GM19397 (cell line): ENCODE measurements around the gene GBP1.
"Not testable (repeated sequence)": the region's sequence is repeated elsewhere in the genome, so short reads cannot be mapped to it uniquely, and the experiment has no call there.

Experiments
- ATAC-seq: cut with Tn5 transposase; IDR thresholded peaks from one replicate; pipeline ENCODE4 v1.9.1; 2021; ENCODE audit warnings: mild to moderate bottlenecking, moderate library complexity; ENCODE audit not compliant: unreplicated experiment

GBP1 gene, protein sequence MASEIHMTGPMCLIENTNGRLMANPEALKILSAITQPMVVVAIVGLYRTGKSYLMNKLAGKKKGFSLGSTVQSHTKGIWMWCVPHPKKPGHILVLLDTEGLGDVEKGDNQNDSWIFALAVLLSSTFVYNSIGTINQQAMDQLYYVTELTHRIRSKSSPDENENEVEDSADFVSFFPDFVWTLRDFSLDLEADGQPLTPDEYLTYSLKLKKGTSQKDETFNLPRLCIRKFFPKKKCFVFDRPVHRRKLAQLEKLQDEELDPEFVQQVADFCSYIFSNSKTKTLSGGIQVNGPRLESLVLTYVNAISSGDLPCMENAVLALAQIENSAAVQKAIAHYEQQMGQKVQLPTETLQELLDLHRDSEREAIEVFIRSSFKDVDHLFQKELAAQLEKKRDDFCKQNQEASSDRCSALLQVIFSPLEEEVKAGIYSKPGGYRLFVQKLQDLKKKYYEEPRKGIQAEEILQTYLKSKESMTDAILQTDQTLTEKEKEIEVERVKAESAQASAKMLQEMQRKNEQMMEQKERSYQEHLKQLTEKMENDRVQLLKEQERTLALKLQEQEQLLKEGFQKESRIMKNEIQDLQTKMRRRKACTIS

DNA sequence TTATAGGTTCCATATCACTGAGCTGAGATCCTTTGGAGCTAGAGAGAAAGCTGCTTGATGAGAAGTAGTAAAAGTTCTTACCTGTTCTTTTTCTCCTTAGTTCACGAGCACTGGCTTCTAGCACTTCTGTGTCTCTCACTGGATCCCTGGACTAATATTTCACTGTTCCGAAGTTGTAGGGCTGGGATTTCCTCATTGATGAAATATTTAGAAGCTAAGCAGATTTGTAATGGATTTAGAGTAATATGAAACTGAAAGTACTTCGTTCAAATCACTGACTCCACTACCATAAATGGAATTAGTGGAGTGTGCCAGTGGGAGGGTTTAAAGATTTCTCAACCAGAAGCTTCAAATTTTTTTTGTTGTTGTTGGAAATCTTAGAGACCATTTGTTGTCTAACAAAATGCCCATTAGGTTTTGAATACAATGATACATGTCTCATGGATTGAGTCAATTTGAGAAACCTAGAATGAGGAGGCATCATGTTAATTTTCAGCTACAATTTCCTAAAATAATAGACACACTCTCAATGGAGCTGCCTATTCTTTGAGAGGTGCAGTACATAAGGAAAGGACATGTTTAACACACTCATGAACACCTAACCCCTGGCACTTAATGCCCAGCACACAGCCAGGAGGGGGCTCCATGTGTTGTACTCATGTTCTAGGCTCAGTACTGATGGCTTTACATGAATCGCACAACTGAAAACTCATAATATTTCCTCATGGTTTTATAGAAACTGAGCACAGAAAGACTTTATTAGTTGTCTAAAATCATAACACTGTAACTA lies at the start of gene GBP1:
TSS of gene GBP1 (minus strand) at position 130 of the 790 bp plus-strand sequence. CDS start 1,974 bp downstream, outside the sequence.
- peak; percentile 60 for ATAC-seq

DNA sequence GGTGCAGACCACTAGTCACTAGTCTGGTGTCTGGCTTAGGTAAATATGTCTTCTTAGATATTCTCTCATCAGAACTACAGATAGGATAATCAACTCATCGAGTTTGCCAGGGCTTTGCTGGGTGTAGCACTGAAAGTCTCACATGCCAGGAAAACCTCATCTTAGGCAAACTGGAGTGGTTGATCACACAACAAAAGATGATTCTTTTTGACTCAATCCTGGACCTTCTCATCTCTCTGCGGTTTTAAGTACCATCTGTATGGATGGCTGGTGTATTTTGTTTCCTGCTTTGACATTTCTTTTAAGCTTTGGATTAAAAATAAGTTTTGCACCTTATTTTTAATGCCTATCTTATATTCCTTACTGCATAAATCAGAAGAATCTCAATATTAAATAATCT lies 49.7 kb upstream of the GBP1 start:
- ATAC-seq: no peak

DNA sequence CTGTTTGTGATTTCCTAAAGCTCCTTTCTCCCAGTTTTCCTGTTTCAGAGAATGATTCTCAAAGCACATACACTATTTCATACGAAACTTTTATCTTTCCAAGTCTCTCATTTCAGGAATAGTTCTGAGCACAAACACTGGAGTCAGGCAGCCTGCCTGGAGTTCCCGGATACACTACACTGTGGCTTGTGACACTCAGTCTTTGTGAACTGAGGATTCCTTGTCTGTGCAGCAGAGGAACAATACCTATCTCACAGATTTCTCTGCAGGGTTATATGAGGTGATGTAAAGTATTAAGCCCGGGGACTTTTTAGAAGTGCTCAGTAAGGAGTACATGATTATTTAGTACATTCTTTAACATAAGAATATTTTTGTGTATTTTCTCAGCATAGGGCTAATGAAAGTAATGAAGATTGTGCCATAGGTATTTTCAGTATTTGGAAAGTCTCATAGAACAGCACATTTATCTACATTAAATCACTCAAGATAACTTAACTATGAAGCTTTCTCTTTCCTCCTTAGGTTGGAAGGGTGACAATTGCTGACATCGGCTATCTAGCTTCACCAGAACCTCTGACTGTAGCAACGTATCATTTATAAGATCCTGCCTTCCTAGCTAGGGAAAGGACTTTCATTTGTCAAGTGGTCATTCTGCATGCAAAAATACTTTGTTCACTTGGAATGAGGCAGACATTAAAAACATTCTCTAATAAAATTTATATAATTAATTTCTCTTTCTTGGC lies 48.0 kb upstream of the GBP1 start:
- ATAC-seq: no peak

DNA sequence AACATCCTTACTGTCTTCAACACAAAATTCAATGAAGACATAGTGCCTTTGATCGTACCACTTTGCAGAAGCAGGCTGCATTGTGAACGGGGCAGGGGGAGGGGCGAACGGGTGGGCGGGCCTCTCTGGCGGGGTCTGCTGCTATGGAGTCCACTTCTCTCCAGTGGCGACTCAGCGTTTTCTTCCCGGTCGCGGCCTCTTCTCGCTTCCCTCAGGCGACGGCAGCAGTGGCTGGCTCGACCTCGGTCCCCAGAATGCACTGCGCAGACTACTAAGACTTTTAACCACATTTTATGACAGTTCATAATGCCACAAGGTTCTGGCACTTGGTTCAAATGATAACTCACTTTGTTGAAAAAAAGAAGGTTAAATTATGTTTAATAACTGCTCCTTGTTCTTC lies 39.7 kb upstream of the GBP1 start:
- ATAC-seq: no peak

DNA sequence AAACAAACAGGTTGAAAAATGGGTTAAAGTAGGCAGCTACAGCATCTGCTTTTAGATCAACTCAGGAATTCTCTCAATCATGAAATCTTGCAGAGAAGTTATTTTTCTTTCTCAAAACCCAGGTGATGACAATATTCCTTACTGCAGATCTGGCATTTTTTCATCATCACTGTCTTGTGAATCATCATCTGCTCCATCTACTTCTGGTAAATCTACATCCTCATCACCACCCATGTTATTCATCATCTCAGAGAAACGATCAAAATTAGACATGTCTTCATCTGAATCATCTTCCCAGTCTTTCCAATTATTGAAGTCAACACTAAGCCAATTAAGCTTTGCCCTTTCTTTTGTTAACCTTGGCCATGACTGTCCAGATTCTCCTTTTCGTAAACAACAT lies 39.1 kb upstream of the GBP1 start:
- ATAC-seq: no peak

DNA sequence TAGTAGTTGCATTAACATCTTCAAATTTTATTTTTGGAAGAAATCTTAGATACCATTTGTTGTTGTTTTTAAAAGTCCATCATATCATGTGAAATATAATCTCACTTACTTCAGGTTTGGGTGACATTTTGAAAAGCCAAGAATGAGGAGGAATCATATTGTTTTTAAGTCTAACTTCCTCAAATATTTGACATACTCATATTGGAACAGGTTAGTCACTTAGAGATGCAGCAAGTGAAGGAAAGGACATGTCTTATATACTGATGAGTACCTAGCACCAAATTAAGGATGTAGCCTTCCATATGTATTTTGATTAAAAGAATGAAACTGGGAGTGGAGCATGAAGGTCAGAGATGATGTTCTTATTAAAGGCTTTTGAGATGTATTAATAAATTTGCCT lies 37.0 kb upstream of the GBP1 start:
- ATAC-seq: no peak

DNA sequence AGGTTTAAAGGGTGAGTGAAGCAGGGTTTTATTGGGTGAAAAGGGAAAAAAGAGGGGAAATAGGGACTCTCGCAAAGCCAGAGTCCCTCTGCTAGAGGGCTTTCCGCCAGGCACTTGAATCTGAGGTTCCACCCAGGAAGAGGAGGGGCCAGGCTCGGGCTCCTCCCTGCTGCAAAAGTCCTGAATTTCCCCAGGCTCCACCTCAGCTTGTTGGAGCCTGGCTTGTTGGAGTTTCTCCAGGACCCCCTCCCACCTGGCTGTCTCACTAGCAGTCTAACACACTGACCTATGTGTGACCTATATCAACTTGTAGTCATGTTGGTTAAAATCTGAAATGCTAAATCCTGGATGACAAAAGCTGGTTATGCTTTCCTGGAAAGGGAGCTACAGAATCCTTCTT lies 35.4 kb upstream of the GBP1 start:
- ATAC-seq: no peak

DNA sequence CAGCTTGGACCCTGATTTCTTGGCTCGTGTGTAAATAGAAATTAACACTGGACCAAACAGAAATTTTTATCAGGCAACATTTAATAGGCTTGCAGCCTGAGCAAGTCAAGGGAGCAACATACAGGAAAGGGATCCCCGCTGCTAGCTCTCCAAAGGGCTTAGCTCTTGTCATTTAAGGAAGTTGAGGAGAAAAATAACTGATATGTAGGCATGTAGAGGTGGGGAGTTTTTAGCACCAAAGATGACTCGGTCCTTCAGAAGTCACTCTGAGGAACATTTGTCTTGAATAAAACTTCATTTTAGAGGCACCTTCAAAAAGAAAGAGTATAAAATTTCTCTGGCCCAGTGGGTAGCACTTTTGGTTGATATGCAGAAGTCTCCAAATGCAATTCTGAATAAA lies 33.8 kb upstream of the GBP1 start:
- ATAC-seq: no peak

DNA sequence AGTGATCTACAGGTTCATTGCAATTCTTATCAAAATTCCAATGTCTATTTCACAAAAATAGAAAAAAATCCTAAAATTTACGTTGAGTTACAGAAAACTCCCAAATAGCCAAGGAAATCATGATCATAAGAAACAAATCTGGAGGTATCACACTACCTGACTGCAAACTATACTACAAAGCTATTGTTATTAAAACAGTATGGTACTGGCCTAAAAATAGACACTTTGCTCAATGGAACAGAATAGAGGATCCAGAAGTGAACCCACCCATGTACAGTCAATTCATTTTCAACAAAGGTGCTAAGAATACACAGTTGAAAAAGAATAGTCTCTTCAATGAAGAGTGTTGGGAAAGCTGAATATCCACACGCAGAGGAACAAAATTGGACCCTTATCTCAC lies 30.7 kb upstream of the GBP1 start:
- ATAC-seq: no peak

DNA sequence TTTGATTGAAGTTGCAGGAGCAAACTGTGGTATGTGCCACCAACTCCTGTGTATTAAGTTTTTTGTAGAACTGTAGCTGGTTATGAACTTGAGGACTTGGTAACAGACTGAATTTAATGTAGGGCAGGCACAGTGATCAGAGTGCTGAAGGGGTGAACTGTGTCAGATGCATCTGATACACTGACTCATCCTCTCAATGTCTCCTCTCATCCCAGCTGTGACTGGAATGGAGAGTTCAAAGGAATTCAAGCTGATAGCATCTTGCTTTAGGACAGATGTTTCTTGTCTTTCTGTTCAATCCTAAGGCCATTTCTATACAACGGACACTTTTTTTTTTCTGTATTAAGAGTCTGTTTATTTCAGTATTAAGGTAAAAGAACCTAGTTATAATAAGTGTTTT lies 25.0 kb upstream of the GBP1 start:
- no peak for ATAC-seq

DNA sequence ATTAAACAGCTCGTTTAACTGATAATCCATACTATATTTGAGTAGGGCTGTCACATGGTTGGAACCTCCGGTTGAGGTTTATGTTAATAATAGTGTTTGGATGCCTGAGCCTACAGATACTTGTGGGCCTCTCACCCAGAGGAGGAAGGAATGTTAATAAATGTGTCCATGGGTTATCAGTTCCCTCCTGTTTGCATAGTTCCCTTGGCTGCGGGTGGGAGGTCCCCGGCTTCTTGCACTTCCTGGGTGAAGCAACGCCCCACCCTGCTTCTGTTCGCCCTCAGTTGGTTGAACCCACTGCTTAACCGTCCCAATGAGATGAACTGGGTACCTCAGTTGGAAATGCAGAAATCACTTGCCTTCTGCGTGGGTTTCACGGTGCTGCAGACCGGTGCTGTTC lies 23.6 kb upstream of the GBP1 start:
- no peak for ATAC-seq

DNA sequence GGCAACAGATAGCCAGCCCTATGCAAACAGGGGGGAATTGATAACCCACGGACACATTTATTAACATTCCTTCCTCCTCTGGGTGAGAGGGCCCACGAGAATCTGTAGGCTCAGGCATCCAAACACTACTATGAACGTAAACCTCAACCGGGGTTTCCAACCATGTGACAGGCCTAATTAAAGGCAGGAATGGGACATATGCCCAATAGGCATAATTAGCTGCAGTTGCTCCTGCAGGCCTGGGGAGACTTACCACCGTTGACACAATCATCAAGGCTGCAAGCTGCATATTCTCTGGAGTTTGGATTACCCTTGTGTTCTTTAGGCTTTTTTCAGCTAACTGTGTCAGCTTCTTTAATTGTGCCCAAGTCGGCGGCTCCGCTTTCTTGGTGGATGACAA lies 22.2 kb upstream of the GBP1 start:
- no peak for ATAC-seq

DNA sequence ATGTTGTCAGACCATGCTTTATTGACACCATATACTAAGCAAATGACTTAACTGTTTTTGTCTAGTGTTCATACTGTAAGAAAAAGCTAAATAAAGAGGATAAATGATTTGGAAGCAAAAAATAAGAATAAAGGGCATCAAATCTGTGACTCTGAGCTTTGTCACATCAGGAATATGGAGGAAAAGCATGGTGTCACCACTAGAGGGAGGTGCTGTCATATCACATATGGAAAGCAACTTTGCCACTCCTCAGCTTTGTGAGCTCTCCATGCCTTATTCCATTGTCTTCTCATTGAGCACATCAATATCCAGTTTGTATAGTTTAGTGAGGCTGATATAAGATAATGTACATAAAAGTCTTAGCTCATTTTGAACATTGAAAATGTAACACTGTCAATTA lies 20.8 kb upstream of the GBP1 start:
- ATAC-seq: no peak

DNA sequence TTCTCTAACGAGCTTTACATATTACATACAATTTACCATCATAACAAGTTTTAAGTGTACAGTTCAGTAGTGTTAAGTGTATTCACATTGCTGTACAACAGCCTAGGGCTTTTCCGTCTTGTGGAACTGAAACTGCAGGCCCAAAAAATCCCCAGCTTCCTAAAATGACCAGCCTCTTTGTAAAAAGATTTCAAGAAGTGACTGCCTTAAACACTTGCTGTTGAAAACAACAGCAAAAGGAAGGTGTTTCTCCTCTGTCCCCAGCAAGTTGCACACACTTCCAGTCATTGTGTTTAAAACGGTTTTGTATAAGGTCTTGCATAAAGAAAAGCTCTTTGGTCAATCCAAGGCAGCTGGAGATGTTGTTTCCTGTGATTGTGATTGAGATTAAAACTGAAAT lies 16.0 kb upstream of the GBP1 start:
- no peak for ATAC-seq

DNA sequence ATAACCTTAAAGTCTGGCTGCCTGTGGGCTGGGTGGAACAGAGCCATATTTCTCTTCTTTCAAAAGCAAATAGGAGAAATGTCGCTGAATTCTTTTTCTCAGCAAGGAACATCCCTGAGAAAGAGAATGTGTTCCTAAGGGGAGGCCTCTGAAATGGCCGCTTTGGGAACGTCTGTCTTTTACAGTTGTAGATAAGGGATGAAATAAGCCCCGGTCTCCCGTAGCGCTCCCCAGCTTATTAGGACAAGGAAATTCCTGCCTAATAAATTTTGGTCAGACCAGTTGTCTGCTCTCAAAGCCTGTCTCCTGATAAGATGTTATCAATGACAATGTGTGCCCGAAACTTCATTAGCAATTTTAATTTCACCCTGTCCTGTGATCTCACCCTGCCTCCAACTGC lies 15.1 kb upstream of the GBP1 start:
- ATAC-seq: not testable (repeated sequence)

DNA sequence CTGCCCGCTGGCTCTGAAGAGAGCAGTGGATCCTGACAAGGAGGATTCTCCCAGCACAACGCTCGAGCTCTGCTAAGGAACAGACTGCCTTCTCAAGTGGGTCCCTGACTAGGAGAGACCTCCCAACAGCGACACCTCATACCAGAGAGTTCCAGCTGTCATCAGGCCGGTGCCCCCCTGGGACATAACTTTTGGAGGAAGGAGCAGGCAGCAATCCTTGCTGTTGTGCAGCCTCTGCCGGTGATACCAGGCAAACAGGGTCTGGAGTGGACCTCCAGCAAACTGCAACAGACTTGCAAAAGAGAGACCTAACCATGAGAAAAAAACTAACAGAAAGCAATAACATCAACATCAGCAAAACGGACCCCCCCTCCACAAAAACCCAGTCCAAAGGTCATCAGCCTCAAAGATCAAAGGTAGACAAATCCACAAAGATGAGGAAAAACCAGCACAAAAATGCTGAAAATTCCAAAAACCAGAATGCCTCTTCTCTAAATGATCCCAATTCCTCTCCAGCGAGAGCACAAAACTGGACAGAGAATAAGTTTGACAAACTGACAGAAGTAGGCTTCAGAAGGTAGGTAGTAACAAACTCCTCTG lies 7.6 kb upstream of the GBP1 start:
- not testable (repeated sequence) for ATAC-seq

DNA sequence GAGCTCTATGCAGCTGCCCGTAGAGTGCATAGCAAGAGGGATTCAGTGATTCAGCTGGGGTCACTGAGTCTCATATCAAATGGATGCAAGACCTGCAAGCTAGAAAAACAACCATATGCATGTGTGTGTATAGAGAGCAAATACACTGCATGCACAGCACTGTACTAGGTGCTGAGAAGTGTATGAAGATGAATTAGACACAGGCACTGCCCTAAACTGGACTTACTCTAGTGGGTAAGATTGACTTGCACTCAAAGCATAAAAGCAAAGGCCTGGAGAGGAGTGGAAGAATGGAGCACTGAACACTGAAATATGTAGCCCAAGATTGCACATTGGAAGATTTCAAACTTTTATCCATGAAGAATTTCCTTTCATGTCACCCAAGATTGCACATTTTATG lies 5.5 kb upstream of the GBP1 start:
- no peak for ATAC-seq

DNA sequence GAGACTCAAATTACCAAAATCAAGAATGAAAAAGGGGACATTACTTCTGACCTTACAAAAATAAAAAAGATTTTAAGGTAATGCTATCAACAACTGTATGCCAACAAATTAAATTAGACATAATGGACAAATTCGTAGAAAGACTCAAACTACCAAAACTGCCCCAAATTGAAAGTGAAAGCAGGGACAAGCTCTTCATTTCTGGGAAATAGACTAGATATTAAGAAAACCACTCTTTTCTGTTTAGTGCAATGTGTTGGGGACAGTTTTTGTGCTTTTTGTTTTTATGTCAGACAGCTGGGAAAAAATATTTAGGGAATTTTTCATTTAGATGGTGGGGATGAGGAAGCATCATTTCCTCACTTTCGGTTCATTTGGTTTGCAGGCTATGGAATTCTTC lies 4.9 kb upstream of the GBP1 start:
- ATAC-seq: no peak

DNA sequence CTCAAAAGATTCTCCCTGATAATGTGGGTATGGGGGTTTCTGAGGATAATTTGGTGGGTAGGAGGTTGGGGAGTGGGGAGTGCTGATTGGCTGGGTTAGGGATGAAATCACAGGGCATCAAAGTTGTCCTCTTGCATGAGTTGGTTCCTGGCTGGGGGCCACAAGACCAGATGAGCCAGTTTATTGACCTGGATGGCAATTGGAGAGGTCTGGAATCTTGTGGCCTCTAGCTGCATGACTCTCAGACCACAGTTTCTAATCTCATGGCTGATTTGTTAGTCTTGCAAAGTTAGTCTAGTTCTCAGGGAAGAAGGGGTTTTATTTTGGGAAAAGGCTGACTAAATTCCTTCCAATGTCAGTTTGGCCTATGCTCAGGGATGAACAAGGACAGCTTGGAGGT lies 3.3 kb upstream of the GBP1 start:
- ATAC-seq: no peak

DNA sequence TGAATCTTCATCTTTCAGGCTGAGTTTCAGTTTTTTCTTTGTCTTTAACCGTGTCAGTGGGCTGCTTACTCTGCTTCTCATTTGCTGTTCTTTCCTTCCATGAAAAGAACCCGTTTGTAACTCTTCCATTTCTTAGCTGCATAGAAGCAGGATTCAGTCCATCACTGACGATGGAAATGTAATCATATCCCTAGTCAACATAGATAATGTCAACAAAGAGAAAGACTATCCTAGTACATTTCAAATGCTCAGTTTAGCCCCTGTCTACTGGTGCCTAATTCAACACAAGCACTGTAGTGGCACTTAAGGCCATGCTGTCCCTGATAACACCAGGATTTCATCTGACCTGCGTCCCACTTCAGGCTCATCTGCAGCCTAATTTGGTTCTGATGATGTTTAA lies 376 bp downstream of the GBP1 start:
- peak; percentile 35 for ATAC-seq

DNA sequence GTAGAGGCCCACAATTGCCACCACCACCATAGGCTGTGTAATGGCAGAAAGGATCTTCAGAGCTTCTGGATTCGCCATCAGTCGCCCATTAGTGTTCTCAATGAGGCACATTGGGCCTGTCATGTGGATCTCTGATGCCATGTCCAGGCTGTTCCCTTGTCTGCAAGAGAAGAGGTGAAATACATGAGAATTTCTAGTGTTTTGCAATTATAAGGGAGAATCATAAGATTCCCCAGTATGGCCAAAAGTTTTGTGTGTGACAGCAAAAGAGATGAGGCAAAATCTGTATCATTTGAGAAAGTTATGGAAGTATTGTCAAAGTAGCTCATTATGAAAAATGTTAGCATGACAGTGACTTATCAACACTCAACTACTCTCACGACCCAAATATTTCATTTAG lies 1.9 kb downstream of the GBP1 start:
- no peak for ATAC-seq
